OCI-LY3 (cell line): Measurements from ENCODE around the gene DOP1B.

Experiments used
- CTCF ChIP-seq: fragments of 200-600, 300-600 bp; sonication (generic); IDR thresholded peaks from 2 replicates; pipeline ENCODE4 v1.5.1; 2014; ENCODE audit warnings: antibody characterized with exemption, low read length, low read depth
- EZH2phosphoT487 ChIP-seq: fragments of 200-600 bp; shearing (Covaris generic); IDR thresholded peaks from 2 replicates; pipeline ENCODE4 v1.6.1; 2018; ENCODE audit warnings: antibody characterized with exemption, mixed run types, low read depth

- no peak for TF ChIP-seq CTCF
- no peak for TF ChIP-seq EZH2phosphoT487
Measured at GRCh38 chr21:36186081-36186480, 29.5 kb downstream of the DOP1B start.
